GM19395 (cell line): ENCODE measurements around the gene SNED1.

Experiments
- ATAC-seq: cut with Tn5 transposase; IDR thresholded peaks from one replicate; pipeline ENCODE4 v1.9.1; 2021; ENCODE audit warnings: mild to moderate bottlenecking, moderate library complexity; ENCODE audit not compliant: unreplicated experiment

Gene SNED1

DNA sequence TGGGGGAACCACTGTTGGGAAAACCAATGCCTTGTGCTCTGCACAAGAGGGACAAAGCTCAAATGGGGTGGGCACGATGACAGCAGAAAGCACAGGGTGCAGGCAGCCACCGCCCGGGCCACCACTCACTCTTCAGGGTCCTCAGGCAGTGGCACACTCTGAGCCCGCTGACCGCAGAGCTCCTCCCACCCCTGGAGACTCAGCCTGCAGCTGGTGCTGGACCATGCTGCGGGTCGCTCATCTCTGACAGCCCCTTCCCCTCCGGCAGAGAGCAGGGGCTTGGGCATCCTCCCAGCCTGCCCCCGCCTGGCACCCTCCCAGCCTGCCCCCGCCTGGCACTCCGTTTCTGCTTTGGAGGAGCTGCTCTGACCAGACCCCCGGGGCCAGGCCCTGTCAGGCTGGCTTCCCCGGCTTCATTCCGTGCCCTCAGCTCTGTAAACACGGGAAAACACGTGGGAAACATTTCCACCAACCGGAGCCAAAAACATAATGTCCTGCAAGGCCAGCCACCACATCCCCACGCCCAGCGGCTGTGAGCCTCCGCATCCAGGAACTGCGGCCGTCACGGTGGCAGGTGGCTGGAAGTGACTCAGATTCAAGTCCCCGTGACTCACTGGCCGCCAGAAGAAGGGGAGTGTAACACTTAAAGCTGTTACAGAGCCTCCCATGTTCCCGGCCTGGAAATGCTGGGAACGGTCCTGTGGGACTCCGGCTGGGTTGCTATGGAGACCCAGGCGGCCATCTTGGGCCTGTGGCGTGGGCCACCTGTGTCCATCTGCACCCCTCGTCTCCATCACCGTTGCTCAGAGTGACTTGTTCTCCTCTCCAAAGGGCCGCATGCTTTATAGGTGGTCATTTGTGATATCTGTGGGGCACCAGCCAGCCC lies 6.8 kb upstream of the SNED1 start:
- no peak for ATAC-seq

DNA sequence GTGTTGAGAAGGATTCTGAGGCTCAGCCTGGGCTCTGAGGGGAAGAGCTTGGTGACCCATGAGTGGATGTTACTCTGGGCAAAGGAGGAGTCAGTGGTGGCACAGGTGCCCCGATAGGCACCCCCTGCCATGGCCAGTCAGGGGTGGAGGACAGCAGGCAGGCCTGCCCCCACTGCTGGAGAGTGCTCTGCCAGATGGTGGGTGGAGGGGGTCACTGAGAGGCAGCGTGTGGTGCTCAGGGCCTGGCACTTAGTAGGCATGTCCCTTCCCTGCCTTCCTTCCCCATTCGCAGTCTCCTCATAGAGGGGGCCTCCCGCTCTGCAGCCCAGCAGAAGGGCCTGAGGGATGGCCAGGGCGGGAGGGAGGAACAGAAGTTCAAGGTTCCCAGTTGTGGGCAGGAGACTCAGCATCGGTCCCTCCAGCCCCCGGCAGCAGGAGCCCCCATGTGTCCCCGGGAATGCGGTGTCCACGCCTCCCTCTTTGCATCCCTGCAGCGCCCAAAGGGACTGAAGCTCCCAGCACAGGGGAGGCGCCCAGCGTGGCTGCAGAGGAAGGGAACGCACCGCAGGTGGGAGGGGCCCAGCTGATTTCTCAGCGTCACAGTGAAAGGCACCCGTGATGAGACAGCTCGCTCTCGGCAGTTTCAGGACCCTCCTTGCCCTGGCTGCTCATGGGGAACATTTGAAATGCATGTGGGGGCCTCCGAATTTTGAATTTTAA lies 5.7 kb upstream of the SNED1 start:
- no peak for ATAC-seq

DNA sequence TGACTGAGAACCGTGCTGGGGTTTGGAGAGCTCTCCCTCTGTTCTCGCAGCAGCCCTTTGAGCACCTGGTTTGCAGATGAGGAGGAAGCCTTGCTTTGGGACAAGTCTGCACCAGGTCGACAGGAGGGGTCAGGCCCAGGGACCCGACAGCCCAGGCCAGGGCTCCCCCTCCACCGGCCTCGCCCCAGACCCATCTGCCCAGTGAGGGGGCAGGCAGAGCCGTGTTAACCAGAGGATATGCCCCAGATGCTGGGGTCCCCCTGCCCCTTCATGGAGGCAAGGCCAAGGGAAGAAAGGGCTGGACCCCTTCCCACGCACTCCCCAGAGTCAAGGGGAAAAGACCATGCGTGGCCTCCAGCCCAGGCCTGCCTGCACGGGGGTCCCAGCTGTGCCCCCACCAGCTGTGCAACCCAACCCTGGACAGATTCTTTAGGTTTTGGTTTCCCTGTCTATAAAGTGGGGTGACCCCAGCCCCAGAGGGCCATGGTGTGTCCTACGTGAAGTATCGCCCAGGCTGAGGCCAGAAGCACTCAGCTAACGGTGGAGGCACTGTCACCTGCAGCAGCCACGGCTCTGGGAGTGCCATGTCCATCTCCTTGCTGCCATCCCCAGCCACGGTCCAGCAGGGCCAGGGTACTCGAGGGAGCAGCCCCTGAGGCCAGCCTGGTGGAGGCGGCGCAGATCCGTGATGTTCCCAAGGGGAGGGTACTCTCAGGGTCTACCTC lies 4.8 kb upstream of the SNED1 start:
- ATAC-seq = no peak

DNA sequence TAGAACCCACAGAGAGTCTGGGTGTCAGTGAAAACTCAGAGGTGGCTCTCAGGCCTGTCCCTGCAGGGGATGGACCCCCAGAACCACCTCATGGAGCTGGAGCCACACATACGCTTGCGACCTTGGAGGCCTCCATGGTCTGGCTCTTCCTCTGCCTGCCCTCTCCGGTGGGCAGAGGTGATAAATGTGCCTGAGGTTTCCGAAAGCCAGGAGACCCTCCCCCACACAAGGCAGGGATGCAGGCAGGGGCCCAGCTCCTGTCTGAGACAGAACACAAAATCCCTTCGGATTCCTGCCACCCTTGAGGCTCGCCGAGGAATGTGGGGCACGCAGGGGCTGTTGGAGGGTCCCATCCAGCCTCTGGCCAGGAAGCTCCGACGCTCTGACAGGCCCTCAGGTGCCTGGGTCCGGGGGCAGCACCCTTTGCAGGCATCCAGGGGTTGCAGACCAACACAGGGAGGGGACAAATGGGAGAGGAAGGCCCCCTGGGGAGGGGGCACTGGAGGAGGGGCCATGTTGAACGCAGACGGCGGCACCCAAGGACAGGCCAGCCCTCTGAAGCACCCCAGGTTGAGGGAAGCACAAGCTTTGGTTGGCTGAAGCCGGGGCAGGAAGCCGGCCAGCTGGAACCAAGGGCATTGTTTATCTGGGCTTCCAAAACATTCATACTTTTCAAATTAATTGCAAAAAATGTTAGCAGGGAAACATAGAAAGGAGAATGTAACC lies 4.1 kb upstream of the SNED1 start:
- ATAC-seq = no peak

DNA sequence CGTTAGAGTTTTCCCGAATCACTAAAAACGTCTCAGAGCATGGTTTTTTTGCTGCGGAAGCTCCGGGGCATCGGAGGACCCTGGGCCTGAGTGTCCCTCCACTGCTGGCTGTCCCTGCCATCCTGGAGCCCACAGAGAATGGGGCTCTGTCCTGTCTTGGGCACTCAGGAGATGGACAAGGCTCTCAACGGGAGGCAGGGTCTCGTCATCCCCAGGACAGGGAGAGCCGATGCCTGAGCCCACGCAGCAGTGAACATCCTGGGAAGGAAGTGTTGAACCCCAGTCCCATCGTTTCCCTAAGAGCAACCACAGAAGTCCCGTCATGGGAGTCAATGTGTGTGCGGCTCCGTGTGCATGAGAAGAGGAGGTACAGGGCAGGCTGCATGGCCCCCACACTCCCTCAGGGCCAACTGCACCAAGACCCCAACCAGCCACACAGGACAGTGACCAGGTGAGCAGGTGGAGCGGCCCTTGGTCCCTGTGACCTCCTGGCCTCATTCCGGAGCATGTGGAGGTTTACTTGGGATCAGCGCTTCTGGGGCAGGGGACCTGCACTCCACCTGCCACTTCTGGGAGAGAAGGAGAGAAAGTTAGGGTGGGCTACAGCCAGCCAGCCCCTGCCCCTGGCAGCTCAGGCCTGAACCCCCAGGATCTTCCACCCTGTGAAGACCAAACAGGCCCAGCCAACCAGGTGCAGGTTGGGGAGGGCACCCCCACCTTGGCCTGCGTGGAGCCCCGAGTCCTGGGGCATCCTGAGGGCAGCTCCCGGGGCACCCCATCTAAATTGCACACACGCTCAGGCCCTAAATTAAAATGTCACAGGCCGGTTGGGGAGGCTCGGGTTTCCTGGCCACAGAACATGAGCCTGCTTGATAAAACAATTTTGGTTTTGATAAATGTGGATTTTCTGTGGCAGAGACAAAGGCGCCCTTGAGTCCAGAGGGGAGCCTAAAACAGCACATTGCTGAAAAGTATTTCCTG lies 3.1 kb upstream of the SNED1 start:
- ATAC-seq = no peak

DNA sequence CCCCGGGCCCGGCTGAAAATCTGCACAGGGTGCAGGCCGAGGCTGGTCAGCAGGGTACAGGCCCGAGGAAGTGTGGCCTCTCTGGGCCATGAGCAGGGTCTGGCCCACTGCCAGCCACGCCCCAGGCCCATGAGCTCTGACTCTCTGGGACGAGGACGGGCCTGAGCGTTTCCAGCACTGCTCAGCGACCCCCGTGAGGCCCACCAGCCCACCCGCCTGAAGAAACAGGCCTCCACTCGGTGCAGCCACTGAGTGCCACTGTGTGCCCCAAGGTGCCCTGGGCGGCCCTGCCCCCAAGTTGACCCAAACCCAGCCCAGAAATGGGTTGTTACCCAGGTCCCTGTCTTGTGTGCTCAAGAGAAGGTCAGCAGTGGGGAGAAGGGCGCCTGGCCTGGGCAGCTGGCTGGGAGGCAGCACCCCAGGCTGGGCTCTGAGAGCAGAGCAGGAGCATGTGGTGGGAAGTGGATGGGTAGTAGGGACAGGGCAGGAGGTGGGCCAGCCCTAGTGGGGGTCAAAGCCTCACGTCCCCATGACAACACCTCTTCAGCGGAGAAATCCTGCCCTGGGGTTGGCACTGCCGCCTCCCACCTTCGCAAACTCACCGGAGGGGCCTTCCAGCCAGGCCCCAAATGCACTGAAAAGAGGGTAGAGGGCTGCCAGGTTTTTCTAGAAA lies 2.1 kb upstream of the SNED1 start:
- no peak for ATAC-seq

DNA sequence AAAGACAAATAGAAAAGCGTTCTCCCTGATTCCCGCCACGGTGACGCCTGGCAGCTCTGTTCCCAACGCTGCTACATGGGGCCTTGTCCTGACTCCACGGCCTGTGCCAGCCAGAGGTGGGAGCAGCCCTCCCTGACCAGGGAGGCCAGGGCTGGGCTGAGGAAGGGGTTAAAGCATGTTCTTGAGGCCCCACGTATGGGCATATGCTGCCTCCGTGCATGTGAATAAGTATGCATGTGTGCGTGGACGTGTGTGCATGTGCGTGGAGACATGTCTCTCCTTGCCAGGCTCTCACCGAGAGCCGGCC lies 1.6 kb upstream of the SNED1 start:
- ATAC-seq = no peak

DNA sequence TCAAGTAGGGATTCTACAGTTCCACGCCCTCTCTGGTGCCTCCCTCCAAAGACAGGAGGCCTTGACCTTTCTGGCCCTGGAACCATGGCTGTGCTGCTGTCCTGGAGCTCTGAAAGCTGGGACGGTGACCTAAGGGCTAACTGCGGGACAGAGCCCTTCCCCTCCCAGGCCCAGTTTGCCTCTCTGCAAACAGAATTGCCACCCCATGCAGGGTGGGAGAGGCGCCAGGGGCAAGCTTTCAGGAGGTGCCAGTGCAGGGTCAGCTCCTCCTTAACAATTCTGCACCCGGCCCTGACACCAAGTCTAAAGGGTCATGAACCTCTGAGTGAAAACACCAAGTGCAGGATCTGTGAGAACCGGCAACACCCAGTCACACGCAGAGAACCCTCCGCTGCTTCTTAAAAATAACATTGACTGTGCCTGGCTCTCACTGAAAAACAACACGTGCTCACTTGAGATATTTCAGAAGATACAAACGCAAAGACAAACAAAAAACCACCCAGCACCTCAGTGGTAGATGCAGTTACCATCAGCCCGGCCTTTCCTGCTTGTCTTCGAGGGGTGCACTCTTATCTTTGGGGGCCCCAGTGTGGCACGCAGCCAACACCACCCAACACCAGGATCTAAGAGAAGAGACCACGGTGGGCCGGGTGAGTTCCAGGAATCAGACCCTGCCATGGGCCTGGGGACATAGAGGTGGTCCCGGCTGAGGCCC lies 1.1 kb upstream of the SNED1 start:
- ATAC-seq = no peak

DNA sequence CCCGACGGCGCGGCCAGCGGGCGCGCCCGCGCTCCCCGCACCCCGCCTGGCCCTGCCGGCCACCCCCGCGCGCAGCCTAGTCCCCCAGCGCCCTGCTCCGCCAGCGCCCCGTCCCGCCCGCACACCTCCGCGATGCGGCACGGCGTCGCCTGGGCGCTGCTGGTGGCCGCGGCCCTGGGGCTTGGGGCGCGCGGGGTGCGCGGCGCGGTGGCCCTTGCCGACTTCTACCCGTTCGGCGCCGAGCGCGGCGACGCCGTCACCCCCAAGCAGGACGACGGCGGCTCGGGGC lies 232 bp downstream of the SNED1 start:
- ATAC-seq = no peak

DNA sequence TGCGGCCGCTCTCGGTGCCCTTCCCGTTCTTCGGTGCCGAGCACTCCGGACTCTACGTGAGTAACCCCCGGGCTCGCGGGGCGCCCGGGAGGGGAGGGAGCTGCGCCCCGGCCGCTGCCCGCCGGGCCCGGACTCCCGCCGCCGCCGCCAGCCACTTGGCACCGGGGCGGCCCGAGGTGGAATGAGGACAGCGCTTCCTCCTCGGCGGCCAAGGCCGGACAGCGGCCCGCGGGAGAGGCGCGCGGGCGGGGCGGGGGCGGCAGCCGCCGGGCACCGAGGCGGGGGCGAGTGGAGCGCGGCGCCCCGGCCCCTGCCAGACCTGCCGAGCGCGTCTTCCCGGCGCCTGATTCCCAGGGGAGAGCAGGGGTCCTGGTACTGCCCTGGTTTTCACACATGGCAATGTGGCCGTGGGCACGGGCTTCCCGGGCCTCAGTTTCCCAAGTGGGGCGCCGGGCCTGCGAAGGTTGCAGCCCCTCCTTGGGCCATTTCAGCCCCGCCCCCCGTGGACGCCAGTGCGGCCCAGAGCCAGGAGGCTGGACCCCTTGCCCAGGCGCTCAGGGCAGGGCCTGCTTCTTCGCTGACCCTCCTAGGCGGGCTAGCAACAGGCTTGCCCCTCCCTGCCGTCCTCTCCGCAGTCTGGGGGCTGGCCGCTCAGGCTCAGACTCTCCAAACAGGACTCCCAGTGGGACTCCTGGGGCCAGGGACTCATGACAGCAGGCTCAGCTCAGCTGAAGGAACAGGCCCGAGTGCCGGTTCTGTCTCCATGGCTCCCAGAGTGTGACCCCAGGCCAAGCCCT lies 775 bp downstream of the SNED1 start:
- no peak for ATAC-seq

DNA sequence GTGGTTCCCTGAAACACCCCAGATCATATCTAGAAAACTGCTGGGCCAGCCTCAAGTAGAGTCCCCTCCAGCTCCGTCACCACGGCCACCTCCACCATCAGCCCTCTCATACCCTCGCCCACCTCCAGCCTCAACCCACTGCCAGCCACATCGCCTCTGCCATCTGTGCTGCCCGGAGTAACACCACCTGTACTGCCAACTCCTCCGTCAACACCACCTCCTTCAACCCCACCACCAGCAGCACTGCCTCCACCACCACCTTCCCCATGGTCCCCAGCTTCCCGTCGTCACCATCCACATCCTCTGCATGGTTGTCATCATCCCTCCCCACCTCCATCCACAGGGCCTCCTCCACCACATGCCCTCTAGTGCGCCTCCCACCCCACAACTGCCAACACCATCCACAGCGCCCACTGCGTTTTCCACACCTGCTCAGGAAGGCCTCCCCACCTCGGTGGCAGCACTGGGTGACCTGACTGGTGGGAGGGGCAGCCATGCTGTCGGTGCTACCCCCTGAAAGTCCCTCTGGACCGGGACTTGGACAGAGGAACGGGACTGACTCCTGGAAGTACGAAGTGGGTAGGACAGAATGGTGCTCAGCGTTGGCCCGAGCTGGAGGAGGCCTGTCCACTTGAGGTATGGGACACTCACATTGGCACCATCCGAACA lies 1.6 kb downstream of the SNED1 start:
- ATAC-seq = no peak

DNA sequence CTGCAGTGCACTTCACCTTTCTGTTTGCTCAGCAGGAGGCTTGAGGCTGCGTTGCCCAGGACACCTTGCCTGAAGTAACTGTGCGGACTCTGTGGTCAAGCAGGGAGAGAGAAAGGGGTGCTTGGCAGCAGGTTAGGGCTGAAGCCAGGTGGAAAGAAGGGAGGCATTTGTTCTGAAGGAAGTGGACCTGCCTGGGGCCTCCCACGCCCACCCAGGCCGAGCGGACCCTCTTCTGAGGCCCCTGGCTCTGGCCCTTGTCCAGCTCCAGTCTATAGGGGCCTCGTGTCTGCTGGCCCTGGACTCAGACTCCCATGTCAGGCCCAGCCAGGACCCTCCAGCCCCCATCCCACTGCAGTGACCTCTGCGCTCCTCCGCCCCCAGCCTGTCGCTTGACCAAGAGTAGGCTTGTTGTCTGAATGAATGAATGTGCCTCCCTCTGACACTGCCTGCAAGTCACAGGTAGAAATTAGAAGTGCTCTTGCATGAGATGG lies 2.5 kb downstream of the SNED1 start:
- no peak for ATAC-seq

DNA sequence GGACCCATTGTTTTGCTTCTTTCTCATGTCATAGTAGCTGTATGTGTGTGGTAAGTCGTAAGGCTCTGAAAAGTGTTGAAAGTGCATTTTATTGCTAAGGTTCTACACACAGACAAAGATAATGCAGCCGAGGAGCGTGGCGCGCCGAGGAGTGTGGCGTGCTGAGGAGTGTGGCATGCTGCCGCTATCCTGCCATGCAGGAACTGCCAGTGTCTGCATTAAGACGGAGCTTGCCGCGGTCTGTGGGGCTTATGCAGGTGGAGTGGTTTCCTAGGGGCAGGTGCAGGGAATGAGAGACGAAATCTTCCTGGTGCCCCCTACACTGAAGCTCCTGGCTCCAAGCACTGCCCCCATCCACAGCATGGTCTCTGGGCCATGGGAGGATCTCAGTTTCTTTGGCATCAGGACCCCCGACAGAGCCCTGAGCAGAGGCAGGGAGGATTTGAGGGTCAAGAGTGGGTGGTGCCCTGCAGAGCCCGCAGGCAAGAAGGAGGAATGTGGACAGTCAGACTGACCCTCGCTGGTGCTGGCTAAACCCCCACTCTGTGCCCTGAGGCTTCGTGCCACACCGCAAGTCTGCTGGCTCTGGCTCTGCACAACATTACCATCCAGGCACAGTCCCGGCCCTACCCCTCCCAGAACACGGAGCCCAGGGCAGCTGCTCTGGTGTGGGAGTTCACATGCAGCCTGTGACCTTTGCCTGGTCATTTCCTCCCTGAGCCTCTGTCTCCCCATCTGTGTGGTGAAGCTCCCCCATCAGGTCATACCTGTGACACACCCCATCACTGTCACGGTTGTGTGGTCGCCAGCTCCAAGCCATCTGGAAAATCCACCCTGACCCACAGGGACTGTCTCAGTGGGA lies 3.2 kb downstream of the SNED1 start:
- ATAC-seq = no peak

DNA sequence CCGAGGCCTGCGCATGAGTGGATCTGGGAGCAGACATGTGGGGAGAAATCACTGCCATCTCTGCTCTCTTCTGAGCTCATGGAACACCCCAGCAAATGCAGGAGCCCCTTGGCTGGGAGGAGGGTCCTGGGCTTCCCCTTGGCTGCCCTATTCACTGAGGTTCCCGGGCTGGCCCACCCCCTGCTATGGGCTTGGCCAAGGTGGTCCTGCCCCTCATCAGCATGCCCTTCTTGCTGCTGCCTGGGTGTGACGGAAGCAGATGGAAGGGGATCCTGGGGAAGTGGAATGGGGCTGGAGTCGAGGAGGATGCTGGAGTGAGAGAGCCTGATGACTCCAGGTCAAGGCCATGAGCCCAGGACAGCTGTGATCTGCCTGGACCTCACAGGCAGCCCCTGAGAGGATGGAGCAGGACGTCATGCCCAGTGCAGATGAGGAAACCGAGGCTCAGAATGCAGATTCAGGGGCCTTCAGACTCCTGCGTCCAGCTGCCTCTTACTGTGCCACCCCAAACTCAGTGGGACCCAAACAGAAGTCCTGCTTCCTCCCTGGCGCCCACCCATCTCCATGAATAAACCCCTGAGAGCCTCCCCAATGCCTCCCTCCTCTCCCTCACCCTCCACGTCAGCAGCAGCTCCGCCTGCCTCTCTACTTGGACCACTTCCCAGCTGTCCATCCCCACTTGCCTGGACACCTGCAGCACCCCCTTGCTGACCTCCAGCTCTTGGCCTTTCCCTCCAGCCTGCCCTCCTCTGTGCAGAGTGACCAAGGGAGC lies 4.0 kb downstream of the SNED1 start:
- ATAC-seq = no peak

DNA sequence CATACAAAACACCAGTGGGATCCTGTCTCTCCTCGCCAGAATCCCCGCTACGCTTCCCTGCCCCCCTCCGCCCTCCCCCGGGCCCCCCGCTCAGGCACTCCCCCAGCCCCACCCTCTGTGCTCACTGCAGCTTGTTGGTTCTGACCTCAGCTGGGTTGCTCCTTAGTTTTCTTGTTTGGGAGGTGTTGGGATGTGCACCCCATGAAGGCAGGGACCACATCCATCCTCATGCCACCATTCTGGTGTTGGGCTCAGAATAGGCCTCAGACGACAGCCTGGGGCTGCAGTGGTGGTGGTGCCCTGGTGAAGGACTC lies 4.6 kb downstream of the SNED1 start:
- ATAC-seq = no peak

DNA sequence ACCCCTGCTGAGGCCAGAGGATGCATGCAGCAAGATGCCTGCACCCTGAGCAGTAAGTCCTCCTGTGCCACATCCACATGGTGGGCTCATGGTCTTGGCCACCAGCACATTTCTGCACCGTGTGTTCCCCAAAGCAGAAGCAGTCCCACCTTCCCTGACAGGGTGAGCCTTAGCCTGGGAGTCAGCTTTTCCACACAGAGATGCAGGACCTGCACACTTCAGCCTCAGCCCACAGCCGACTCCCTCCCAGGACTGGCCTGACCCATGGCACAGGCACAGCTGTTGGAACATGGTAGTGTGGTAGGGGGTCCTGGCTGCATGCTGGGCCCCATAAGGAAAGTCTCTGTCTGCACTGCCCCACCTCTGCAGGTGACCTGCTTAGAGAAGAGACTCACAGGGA lies 5.0 kb downstream of the SNED1 start:
- ATAC-seq = no peak
